HL-60 (cell line): ENCODE data around the gene KIF25.

ENCODE experiments used
- DNase-seq, 2 experiments: peaks; one replicate each; pipeline ENCODE4 v3.0.0-alpha.2; 2010 to 2020; ENCODE audit warnings: low read depth in 1 of 2, low spot score in 1 of 2
- H3K27ac ChIP-seq: fragments of 250-450 bp; sonication (Bioruptor Pico); replicated peaks from 2 replicates; pipeline ENCODE4 v1.5.1; 2020; ENCODE audit warnings: mild to moderate bottlenecking, moderate library complexity
- H3K27me3 ChIP-seq: fragments of 250-450 bp; sonication (Bioruptor Pico); 2 replicates; pipeline ENCODE4 v1.5.1; 2021; ENCODE audit warnings: mild to moderate bottlenecking, moderate library complexity; ENCODE audit not compliant: insufficient read depth, poor library complexity, severe bottlenecking
- H3K4me3 ChIP-seq: replicated peaks from 2 replicates; pipeline ENCODE4 v1.5.1; 2011; ENCODE audit warnings: mild to moderate bottlenecking, control low read depth, low read length; ENCODE audit not compliant: insufficient read depth
- GABPA ChIP-seq: IDR thresholded peaks from 2 replicates; pipeline ENCODE4 v1.6.1; 2012; ENCODE audit warnings: low read depth
- POLR2AphosphoS5 ChIP-seq: IDR thresholded peaks from 2 replicates; pipeline ENCODE4 v1.6.1; 2012; ENCODE audit warnings: low read depth
- SPI1 ChIP-seq: IDR thresholded peaks from 2 replicates; pipeline ENCODE4 v1.6.1; 2012; ENCODE audit warnings: low read depth, mild to moderate bottlenecking, borderline replicate concordance
- TF ChIP-seq, protein P1 (sequence below): IDR thresholded peaks from 2 replicates; pipeline ENCODE4 v1.6.1; 2012; ENCODE audit warnings: low read depth; ENCODE audit not compliant: insufficient replicate concordance
- TF ChIP-seq, protein P2 (sequence below): IDR thresholded peaks from one replicate; pipeline ENCODE4 v1.5.1; 2011; ENCODE audit warnings: low read length, control low read depth, inconsistent platforms; ENCODE audit not compliant: insufficient read depth

Gene KIF25

DNA sequence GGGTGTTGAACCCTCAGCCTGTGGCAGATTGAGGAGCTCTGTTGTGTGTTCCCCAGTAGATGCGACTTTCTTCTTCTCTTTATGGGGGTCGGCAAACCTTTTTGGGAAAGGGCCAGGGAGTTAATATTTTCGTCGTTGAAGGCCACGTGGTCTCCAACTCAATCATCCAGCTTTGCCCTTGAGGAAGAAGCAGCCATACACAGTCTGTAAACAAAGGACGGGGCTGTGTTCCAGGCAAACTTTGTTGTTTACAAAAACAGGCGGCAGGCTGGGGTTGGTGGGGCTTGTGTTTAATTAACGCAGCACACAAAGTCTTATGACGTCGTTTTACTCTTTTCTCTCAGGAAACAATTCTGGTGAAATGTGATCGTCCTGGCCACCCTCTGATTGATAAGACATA lies 20.2 kb downstream of the KIF25 start:
- DNase-seq: no peak
- H3K4me3 ChIP-seq: no peak overlapping the region
- TF ChIP-seq SPI1 (no peak), POLR2AphosphoS5 (no peak)
- no peak overlapping the region for H3K27ac ChIP-seq
- no peaks in the 10 kb centered on the region for H3K27me3 ChIP-seq

DNA sequence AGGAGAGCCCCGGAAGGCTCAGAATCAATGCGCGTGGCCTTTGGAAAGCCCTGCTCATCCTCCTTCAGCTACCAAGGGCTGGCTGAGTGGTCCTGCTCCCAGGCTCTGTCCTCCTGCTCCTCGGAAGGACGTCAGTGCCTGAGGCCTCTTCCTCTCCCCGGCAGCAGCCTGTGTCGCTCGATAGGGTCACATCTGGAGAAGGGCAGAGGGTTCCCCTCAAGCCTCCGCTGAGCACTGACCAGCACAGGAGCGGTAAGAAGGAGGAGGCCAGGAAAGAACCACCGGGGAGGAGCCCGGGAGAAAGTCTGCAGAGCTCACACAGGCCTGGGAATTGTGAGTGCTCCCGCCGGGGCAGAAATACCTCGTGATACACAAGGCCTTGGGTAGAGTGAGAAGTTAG lies 21.2 kb downstream of the KIF25 start:
- Histone ChIP-seq H3K4me3 (no peak overlapping the region), H3K27me3 (no peaks in the 10 kb centered on the region), H3K27ac (no peak overlapping the region)
- TF ChIP-seq GABPA: no peak
- TF ChIP-seq POLR2AphosphoS5: no peak
- TF ChIP-seq, protein P1, sequence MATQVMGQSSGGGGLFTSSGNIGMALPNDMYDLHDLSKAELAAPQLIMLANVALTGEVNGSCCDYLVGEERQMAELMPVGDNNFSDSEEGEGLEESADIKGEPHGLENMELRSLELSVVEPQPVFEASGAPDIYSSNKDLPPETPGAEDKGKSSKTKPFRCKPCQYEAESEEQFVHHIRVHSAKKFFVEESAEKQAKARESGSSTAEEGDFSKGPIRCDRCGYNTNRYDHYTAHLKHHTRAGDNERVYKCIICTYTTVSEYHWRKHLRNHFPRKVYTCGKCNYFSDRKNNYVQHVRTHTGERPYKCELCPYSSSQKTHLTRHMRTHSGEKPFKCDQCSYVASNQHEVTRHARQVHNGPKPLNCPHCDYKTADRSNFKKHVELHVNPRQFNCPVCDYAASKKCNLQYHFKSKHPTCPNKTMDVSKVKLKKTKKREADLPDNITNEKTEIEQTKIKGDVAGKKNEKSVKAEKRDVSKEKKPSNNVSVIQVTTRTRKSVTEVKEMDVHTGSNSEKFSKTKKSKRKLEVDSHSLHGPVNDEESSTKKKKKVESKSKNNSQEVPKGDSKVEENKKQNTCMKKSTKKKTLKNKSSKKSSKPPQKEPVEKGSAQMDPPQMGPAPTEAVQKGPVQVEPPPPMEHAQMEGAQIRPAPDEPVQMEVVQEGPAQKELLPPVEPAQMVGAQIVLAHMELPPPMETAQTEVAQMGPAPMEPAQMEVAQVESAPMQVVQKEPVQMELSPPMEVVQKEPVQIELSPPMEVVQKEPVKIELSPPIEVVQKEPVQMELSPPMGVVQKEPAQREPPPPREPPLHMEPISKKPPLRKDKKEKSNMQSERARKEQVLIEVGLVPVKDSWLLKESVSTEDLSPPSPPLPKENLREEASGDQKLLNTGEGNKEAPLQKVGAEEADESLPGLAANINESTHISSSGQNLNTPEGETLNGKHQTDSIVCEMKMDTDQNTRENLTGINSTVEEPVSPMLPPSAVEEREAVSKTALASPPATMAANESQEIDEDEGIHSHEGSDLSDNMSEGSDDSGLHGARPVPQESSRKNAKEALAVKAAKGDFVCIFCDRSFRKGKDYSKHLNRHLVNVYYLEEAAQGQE: no peak
- TF ChIP-seq, protein P2, sequence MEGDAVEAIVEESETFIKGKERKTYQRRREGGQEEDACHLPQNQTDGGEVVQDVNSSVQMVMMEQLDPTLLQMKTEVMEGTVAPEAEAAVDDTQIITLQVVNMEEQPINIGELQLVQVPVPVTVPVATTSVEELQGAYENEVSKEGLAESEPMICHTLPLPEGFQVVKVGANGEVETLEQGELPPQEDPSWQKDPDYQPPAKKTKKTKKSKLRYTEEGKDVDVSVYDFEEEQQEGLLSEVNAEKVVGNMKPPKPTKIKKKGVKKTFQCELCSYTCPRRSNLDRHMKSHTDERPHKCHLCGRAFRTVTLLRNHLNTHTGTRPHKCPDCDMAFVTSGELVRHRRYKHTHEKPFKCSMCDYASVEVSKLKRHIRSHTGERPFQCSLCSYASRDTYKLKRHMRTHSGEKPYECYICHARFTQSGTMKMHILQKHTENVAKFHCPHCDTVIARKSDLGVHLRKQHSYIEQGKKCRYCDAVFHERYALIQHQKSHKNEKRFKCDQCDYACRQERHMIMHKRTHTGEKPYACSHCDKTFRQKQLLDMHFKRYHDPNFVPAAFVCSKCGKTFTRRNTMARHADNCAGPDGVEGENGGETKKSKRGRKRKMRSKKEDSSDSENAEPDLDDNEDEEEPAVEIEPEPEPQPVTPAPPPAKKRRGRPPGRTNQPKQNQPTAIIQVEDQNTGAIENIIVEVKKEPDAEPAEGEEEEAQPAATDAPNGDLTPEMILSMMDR: no peak
- no peak for TF ChIP-seq SPI1
- DNase-seq: no peak

DNA sequence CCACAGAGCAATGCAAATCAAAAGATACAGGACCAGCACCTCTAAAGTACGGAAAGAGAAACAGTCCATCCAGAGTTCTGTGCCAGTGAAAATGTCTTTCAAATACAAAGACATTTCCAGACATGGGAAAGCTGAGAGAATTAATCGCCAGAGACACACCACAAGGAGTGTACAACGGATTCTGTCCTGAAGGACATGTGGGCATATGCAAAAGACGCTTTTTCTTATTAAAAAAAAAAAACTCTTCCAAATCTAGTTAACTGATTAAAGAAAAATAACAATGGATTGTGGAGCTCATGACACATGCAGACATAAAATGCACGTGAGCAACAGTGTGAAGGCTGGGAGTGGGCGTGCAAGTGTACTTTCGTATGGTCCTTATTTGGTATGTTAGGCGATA lies 22.8 kb downstream of the KIF25 start:
- TF ChIP-seq, protein P1: no peak
- TF ChIP-seq GABPA (no peak), POLR2AphosphoS5 (no peak), SPI1 (no peak)
- TF ChIP-seq, protein P2: no peak
- no peak overlapping the region for H3K4me3 ChIP-seq
- no peak for DNase-seq
- H3K27me3 ChIP-seq: no peaks in the 10 kb centered on the region
- no peak overlapping the region for H3K27ac ChIP-seq

GRCh38 chr6:168021581-168021980 lies 24.1 kb downstream of the KIF25 start:
- no peak overlapping the region for H3K4me3 ChIP-seq

More at GRCh38 chr6:168021581-168021980, 24.1 kb downstream of the KIF25 start:
- DNase-seq: no peak
- Histone ChIP-seq H3K27ac (no peak overlapping the region), H3K27me3 (no peaks in the 10 kb centered on the region)
- TF ChIP-seq SPI1 (no peak), POLR2AphosphoS5 (no peak), GABPA (no peak)
- TF ChIP-seq, protein P1: no peak
- TF ChIP-seq, protein P2: no peak
